CD4-positive, alpha-beta T cell (primary cell): ENCODE measurements around the gene SLC25A42. TPM values are rescaled to one million over a fixed set of nuclear protein-coding genes. Genes with fewer than 3 reads are reported as not detected.

Experiments used
- ATAC-seq: fragments of 200-7000 bp; cut with Tn5 transposase; one replicate; pipeline ENCODE4 v1.10.0; 2022; ENCODE audit warnings: mild to moderate bottlenecking; ENCODE audit not compliant: poor library complexity
- CTCF ChIA-PET: fragments of 350-600 bp; sonication (Branson Sonifier 250); formaldehyde crosslinking; loops from one replicate; lab custom pipeline; 2021; ENCODE audit warnings: antibody characterized with exemption, inconsistent platforms; lab: Charles Lee
- POLR2A ChIA-PET: fragments of 350-600 bp; sonication (Branson Sonifier 250); formaldehyde crosslinking; loops from one replicate; lab custom pipeline; 2021; ENCODE audit warnings: antibody characterized with exemption, inconsistent platforms; lab: Charles Lee
- DNase-seq, 14 experiments: peaks; one replicate each; pipeline ENCODE4 v3.0.0-alpha.2; 2013 to 2020; ENCODE audit warnings: mixed read lengths in 2 of 14
- H3K27ac ChIP-seq, 2 donors: one replicate each; pipeline versions ENCODE4 v1.5.1 to v1.7.0; 2013; ENCODE audit warnings: low read length in 2 of 2, low read depth in 1 of 2, mild to moderate bottlenecking in 1 of 2
- H3K27me3 ChIP-seq, 2 experiments: 1 replicate in 1 of 2; 2 replicates in 1 of 2; pipeline versions ENCODE4 v1.6.1 to v1.7.0; 2013; ENCODE audit warnings: low read length in 2 of 2, control low read depth in 1 of 2, mild to moderate bottlenecking in 1 of 2, moderate library complexity in 1 of 2; ENCODE audit not compliant: insufficient read depth in 2 of 2, control insufficient read depth in 1 of 2
- H3K36me3 ChIP-seq: one replicate; pipeline ENCODE4 v1.6.1; 2013; ENCODE audit warnings: low read length, control low read depth; ENCODE audit not compliant: insufficient read depth
- H3K4me1 ChIP-seq: one replicate; pipeline ENCODE4 v1.6.1; 2013; ENCODE audit warnings: low read length, control low read depth; ENCODE audit not compliant: insufficient read depth
- H3K4me3 ChIP-seq: one replicate; pipeline ENCODE4 v1.5.1; 2013; ENCODE audit warnings: mild to moderate bottlenecking, low read length, moderate library complexity
- H3K9me3 ChIP-seq, 2 experiments: 1 replicate in 1 of 2; 2 replicates in 1 of 2; pipeline versions ENCODE4 v1.6.1 to v1.7.0; 2013; ENCODE audit warnings: low read length in 2 of 2, mild to moderate bottlenecking in 2 of 2, control low read depth in 1 of 2, moderate library complexity in 1 of 2; ENCODE audit not compliant: control insufficient read depth in 1 of 2, insufficient read depth in 1 of 2
- H3K27ac Mint-ChIP-seq: one replicate; pipeline ENCODE4 v1.8.0; 2020; ENCODE audit warnings: mixed read lengths
- H3K27me3 Mint-ChIP-seq: one replicate; pipeline ENCODE4 v1.8.0; 2021; ENCODE audit warnings: mixed read lengths
- H3K36me3 Mint-ChIP-seq: one replicate; pipeline ENCODE4 v1.8.0; 2021; ENCODE audit warnings: low read depth, mixed read lengths
- H3K4me1 Mint-ChIP-seq: one replicate; pipeline ENCODE4 v1.8.0; 2021; ENCODE audit warnings: low read depth, mixed read lengths
- H3K4me3 Mint-ChIP-seq: one replicate; pipeline ENCODE4 v1.8.0; 2020; ENCODE audit warnings: mild to moderate bottlenecking, mixed read lengths
- H3K9me3 Mint-ChIP-seq: one replicate; pipeline ENCODE4 v1.8.0; 2020; ENCODE audit warnings: mixed read lengths
- CTCF ChIP-seq: fragments of 200-600 bp; IDR thresholded peaks from one replicate; pipeline ENCODE4 v1.8.0; 2022; ENCODE audit warnings: antibody characterized with exemption, mild to moderate bottlenecking
- intact Hi-C, 2 experiments: fragments of 100-400 bp; cut with DNase I in 1 of 2; cut with micrococcal nuclease in 1 of 2; formaldehyde crosslinking; loops; one replicate each; pipeline versions ENCODE4 v1.15.1 to v1.9.0; 2023 to 2025; cut with DNase I, micrococcal nuclease
- total RNA-seq, 174 experiments: library from RNA in 2 of 174; stranded (reverse) in 2 of 174; gene quantifications; one replicate each; pipeline ENCODE4 v1.2.3 and lab custom pipeline; 2021 to 2026

SLC25A42 gene
- total RNA-seq, 2 experiments from 2014 or later = 15.1 to 15.4 TPM

GRCh38 chr19:19059837-19060611 lies 3.8 kb upstream of the SLC25A42 start:
- intact Hi-C loops = loop anchor here in 1 of 2 experiments (5.0 kb wide), 1 partner anchor 132 kb away; the partner anchor contains the start of genes BORCS8 and RFXANK
- H3K27ac Mint-ChIP-seq = no peak overlapping the region
- ATAC-seq = no peak

GRCh38 chr19:19061506-19061905 lies 2.3 kb upstream of the SLC25A42 start:
- Mint-ChIP-seq H3K9me3 (no peaks in the 10 kb centered on the region), H3K27ac (no peak overlapping the region), H3K36me3 (peaks cover 14% of the 10 kb centered on the region), H3K27me3 (no peaks in the 10 kb centered on the region), H3K4me1 (peaks cover 21% of the 10 kb centered on the region), H3K4me3 (peak overlapping the region; percentile 43)
- Histone ChIP-seq H3K36me3 (peaks cover 11% of the 10 kb centered on the region), H3K27ac (no peak overlapping the region), H3K4me3 (no peak overlapping the region), H3K27me3 (no peaks in the 10 kb centered on the region), H3K4me1 (peaks cover 31% of the 10 kb centered on the region), H3K9me3 (no peaks in the 10 kb centered on the region)
- TF ChIP-seq CTCF = no peak
- intact Hi-C loops = loop anchor here in 1 of 2 experiments (5.0 kb wide), 1 partner anchor 131 kb away; the partner anchor contains the start of genes BORCS8 and RFXANK
- ChIA-PET CTCF (no interaction called here), POLR2A (no interaction called here)
- ATAC-seq (no peak), DNase-seq (no peak)

More at GRCh38 chr19:19059837-19060611, 3.8 kb upstream of the SLC25A42 start:
- CTCF ChIA-PET = no interaction called here
- DNase-seq = no peak
- POLR2A ChIA-PET = no interaction called here
- no peaks in the 10 kb centered on the region for H3K27me3 ChIP-seq
- Mint-ChIP-seq H3K4me1 (peaks cover 10% of the 10 kb centered on the region), H3K27me3 (no peaks in the 10 kb centered on the region), H3K36me3 (peaks cover 23% of the 10 kb centered on the region), H3K9me3 (no peaks in the 10 kb centered on the region), H3K4me3 (no peak overlapping the region)
- TF ChIP-seq CTCF = no peak
- H3K36me3 ChIP-seq = peaks cover 21% of the 10 kb centered on the region
- peaks cover 17% of the 10 kb centered on the region for H3K4me1 ChIP-seq
- H3K27ac ChIP-seq = no peak overlapping the region
- H3K9me3 ChIP-seq = no peaks in the 10 kb centered on the region
- no peak overlapping the region for H3K4me3 ChIP-seq

DNA sequence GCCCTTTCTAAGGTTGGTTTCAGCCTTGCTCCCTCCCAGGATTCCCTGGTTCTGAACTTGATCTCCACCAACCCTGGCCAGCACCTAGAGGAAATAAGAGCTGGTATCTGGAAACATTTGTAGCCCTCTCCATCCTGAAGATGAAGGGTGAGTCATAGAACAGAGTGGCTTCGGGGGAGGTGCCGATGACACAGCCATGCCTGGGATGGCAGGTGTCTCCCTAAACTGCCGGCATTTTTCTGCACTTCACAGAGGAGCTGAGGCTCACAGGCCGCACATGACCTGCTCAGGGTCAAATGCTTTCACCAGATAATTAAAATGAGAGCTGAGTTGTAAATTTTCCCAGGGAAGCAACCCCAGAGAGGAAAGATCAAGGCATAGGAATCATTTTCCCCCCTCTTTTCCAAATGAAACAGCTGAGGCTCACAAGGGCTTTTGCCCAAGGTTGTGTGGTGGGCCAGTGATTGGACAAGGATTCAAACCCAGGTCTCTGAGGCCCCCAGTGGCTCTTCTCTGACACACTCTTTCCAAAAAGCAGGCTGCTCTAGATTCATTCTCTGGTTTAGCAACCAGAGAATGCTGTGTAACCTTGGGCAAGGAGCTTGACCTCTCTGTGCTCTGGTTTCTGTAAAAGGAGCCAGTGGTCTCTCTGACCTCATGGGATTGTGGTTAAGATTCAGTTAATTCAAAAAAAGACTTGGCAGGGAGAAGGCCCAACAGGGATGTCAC lies 1.2 kb upstream of the SLC25A42 start:
- no peak for TF ChIP-seq CTCF
- Mint-ChIP-seq H3K27me3 (no peaks in the 10 kb centered on the region), H3K27ac (peak overlapping the region; percentile 53), H3K4me1 (peaks cover 32% of the 10 kb centered on the region), H3K36me3 (peaks cover 11% of the 10 kb centered on the region), H3K4me3 (peak overlapping the region; percentile 68), H3K9me3 (no peaks in the 10 kb centered on the region)
- H3K27me3 ChIP-seq = no peaks in the 10 kb centered on the region
- peak overlapping the region in 1 of 2 donors; percentile 25 for H3K27ac ChIP-seq
- ChIA-PET CTCF (interaction anchor here (1.4 kb wide), 2 partner anchors 54 to 83 kb away, joined by 3 read pairs; no protein-coding TSS in a partner anchor), POLR2A (interaction anchor here (0.6 to 1.9 kb wide), 8 partner anchors 11 to 1264 kb away, joined by 3 to 6 read pairs (median 3); partner anchors contain the start of genes BORCS8, COPE, DDX49 and NR2C2AP)
- DNase-seq (peak in 1 of 14 experiments; percentile 20), ATAC-seq (no peak)
- peak overlapping the region; percentile 73 for H3K4me3 ChIP-seq
- intact Hi-C loops = loop anchor here (1.0 to 5.0 kb wide), 3 partner anchors 76 to 130 kb away; partner anchors contain the start of genes TMEM161A (in 2 of the 2), BORCS8 (in 1 of the 2) and RFXANK (in 1 of the 2)
- H3K4me1 ChIP-seq = peaks cover 42% of the 10 kb centered on the region
- no peaks in the 10 kb centered on the region for H3K9me3 ChIP-seq
- peaks cover 5% of the 10 kb centered on the region for H3K36me3 ChIP-seq
